ENCODE data around the gene LAMA2. TPM values are rescaled to one million over a fixed set of nuclear protein-coding genes. Genes with fewer than 3 reads are reported as not detected.

Gene LAMA2
- total and polyA plus RNA-seq, 2 of the 13 experiments (the other 11 are each of a cell fraction or from before 2014, with no cell fraction given), result 0.11 to 0.28 TPM

GRCh38 chr6:129342796-129343195 is 459.9 kb downstream of the LAMA2 start:
- ChIA-PET CTCF (ENCODE audit: low intra/inter-chr PET ratio, low total read pairs) (no interaction called here), POLR2A (no interaction called here)
- no peak overlapping the region for H3K9ac ChIP-seq (ENCODE audit: insufficient read depth, low read depth, low read length)
- no peaks in the 10 kb centered on the region for H3K36me3 ChIP-seq (replicated peaks in 1 of 2; ENCODE audit: control insufficient read depth in 1 of 2, insufficient read depth in 2 of 2, low read length in 2 of 2)
- no peak overlapping the region for H3K4me2 ChIP-seq (ENCODE audit: low read depth, low read length)
- no peak overlapping the region for H3K27ac ChIP-seq (ENCODE audit: extremely low read length, insufficient read depth, low read length)
- H2AFZ ChIP-seq (ENCODE audit: low read length), result no peak overlapping the region
- DNase-seq (ENCODE audit: low spot score), result no peak
- H3K27me3 ChIP-seq (ENCODE audit: control insufficient read depth in 1 of 2, insufficient read depth in 2 of 2, low read length in 2 of 2), result no peaks in the 10 kb centered on the region
- no peaks in the 10 kb centered on the region for H4K20me1 ChIP-seq (ENCODE audit: insufficient read depth, low read length)
- H3K79me2 ChIP-seq (ENCODE audit: insufficient read depth, low read length), result no peaks in the 10 kb centered on the region
- TF ChIP-seq, protein P1, sequence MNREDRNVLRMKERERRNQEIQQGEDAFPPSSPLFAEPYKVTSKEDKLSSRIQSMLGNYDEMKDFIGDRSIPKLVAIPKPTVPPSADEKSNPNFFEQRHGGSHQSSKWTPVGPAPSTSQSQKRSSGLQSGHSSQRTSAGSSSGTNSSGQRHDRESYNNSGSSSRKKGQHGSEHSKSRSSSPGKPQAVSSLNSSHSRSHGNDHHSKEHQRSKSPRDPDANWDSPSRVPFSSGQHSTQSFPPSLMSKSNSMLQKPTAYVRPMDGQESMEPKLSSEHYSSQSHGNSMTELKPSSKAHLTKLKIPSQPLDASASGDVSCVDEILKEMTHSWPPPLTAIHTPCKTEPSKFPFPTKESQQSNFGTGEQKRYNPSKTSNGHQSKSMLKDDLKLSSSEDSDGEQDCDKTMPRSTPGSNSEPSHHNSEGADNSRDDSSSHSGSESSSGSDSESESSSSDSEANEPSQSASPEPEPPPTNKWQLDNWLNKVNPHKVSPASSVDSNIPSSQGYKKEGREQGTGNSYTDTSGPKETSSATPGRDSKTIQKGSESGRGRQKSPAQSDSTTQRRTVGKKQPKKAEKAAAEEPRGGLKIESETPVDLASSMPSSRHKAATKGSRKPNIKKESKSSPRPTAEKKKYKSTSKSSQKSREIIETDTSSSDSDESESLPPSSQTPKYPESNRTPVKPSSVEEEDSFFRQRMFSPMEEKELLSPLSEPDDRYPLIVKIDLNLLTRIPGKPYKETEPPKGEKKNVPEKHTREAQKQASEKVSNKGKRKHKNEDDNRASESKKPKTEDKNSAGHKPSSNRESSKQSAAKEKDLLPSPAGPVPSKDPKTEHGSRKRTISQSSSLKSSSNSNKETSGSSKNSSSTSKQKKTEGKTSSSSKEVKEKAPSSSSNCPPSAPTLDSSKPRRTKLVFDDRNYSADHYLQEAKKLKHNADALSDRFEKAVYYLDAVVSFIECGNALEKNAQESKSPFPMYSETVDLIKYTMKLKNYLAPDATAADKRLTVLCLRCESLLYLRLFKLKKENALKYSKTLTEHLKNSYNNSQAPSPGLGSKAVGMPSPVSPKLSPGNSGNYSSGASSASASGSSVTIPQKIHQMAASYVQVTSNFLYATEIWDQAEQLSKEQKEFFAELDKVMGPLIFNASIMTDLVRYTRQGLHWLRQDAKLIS (CRISPR knock-in tag; IDR thresholded peaks at IDR 0.05), result no peak
- no peak for TF ChIP-seq ETV6 (CRISPR knock-in tag; conservative IDR thresholded peaks at IDR 0.05)
- no peak for TF ChIP-seq HOXA3 (CRISPR knock-in tag; IDR thresholded peaks at IDR 0.05)
- TF ChIP-seq, protein P2, sequence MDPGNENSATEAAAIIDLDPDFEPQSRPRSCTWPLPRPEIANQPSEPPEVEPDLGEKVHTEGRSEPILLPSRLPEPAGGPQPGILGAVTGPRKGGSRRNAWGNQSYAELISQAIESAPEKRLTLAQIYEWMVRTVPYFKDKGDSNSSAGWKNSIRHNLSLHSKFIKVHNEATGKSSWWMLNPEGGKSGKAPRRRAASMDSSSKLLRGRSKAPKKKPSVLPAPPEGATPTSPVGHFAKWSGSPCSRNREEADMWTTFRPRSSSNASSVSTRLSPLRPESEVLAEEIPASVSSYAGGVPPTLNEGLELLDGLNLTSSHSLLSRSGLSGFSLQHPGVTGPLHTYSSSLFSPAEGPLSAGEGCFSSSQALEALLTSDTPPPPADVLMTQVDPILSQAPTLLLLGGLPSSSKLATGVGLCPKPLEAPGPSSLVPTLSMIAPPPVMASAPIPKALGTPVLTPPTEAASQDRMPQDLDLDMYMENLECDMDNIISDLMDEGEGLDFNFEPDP (CRISPR knock-in tag; conservative IDR thresholded peaks at IDR 0.05), result no peak
- no peak for TF ChIP-seq ZNF615 (CRISPR knock-in tag; IDR thresholded peaks at IDR 0.05; ENCODE audit: borderline replicate concordance)
- no peak for TF ChIP-seq ZNF432 (CRISPR knock-in tag; IDR thresholded peaks at IDR 0.05; ENCODE audit: borderline replicate concordance)
- TF ChIP-seq IRF9 (CRISPR knock-in tag; IDR thresholded peaks at IDR 0.05; ENCODE audit: borderline replicate concordance), result no peak
- TF ChIP-seq HES4 (CRISPR knock-in tag; IDR thresholded peaks at IDR 0.05; ENCODE audit: borderline replicate concordance), result no peak
- no peak for TF ChIP-seq SYNCRIP (IDR thresholded peaks at IDR 0.05; ENCODE audit: insufficient read depth, low read depth, low read length)
- H3K4me1 ChIP-seq (ENCODE audit: insufficient read depth, low read length), result no peaks in the 10 kb centered on the region
- H3K4me3 ChIP-seq (replicated peaks in 1 of 3; ENCODE audit: insufficient read depth in 1 of 3, low read depth in 2 of 3, low read length in 3 of 3), result no peak overlapping the region
- in situ Hi-C loops (cut with HindIII; ENCODE audit: extremely low pct_ligation_motif_present, low pct_unique_long_range_greater_than_20kb) (no loop called here), intact Hi-C loops (cut with micrococcal nuclease; ENCODE audit: unreplicated experiment) (no loop called here)
- no TSS peak for BruUV-seq (replicated peaks)
- H3K9me3 ChIP-seq (ENCODE audit: low read length), result no peaks in the 10 kb centered on the region
- ATAC-seq, result no peak
- FAIRE-seq, result no peak
- WGBS (ENCODE audit: low lambda C conversion rate), result 3% methylated on average over 2 of the region's 2 CpGs

All from HepG2 (cell line).